Endodermal cell (in vitro differentiated cells): Measurements from ENCODE around the gene PDZD7. TPM values are rescaled to one million over a fixed set of nuclear protein-coding genes. Genes with fewer than 3 reads are reported as not detected.
A peak's percentile ranks its signal among the peaks of the same experiment; 100 is the strongest.

Experiments
- DNase-seq: peaks from one replicate; pipeline ENCODE4 v3.0.0-alpha.2; 2017
- H3K27ac ChIP-seq: 2 replicates; pipeline ENCODE4 v1.5.1; 2013; ENCODE audit warnings: mild to moderate bottlenecking, low read depth, low read length, moderate library complexity
- H3K27me3 ChIP-seq: 2 replicates; pipeline ENCODE4 v1.6.1; 2013; ENCODE audit warnings: mild to moderate bottlenecking, low read length, moderate library complexity; ENCODE audit not compliant: insufficient read depth, control insufficient read depth, poor library complexity, severe bottlenecking
- H3K36me3 ChIP-seq: 2 replicates; pipeline ENCODE4 v1.7.0; 2013; ENCODE audit warnings: mild to moderate bottlenecking, low read length, moderate library complexity; ENCODE audit not compliant: control insufficient read depth, insufficient read depth
- H3K4me1 ChIP-seq: one replicate; pipeline ENCODE4 v1.7.0; 2013; ENCODE audit warnings: low read length; ENCODE audit not compliant: control insufficient read depth, insufficient read depth
- H3K4me3 ChIP-seq: 2 replicates; pipeline ENCODE4 v1.5.1; 2013; ENCODE audit warnings: mild to moderate bottlenecking, low read length, moderate library complexity
- H3K9ac ChIP-seq: 2 replicates; pipeline ENCODE4 v1.6.1; 2013; ENCODE audit warnings: mild to moderate bottlenecking, low read length, moderate library complexity; ENCODE audit not compliant: poor library complexity, severe bottlenecking; ENCODE audit errors: extremely low read depth
- H3K9me3 ChIP-seq: 2 replicates; pipeline ENCODE4 v1.6.1; 2013; ENCODE audit warnings: mild to moderate bottlenecking, low read length, moderate library complexity; ENCODE audit not compliant: control insufficient read depth
- H3K27ac Mint-ChIP-seq: 2 replicates; pipeline ENCODE4 v1.8.0; 2020; ENCODE audit warnings: mixed read lengths
- H3K27me3 Mint-ChIP-seq: 2 replicates; pipeline ENCODE4 v1.8.0; 2021; ENCODE audit warnings: mild to moderate bottlenecking, mixed read lengths; ENCODE audit not compliant: insufficient read depth
- H3K36me3 Mint-ChIP-seq: 2 replicates; pipeline ENCODE4 v1.8.0; 2020; ENCODE audit warnings: low read depth, mixed read lengths
- H3K4me1 Mint-ChIP-seq: 2 replicates; pipeline ENCODE4 v1.8.0; 2020; ENCODE audit warnings: mixed read lengths
- H3K4me3 Mint-ChIP-seq: 2 replicates; pipeline ENCODE4 v1.8.0; 2020; ENCODE audit warnings: mild to moderate bottlenecking, moderate library complexity, mixed read lengths
- H3K9me3 Mint-ChIP-seq: 2 replicates; pipeline ENCODE4 v1.8.0; 2020; ENCODE audit warnings: mild to moderate bottlenecking, mixed read lengths
- CTCF ChIP-seq: fragments of 200-600 bp; sonication (generic); conservative IDR thresholded peaks from 2 replicates; pipeline ENCODE4 v1.5.0; 2021; ENCODE audit warnings: antibody characterized with exemption, mild to moderate bottlenecking
- WGBS, 2 experiments: methylation state at CpG; one replicate each; pipeline versions ENCODE4 v1.1.5 to v1.1.7; 2013; ENCODE audit warnings: missing lambda C conversion rate in 2 of 2, mixed read lengths in 1 of 2; ENCODE audit not compliant: insufficient coverage in 1 of 2, insufficient read length in 1 of 2; 5-methylcytosine and 5-hydroxymethylcytosine counted together
- total RNA-seq, 2 donors: library from RNA; stranded (reverse); fragmentation: NEBNext Ultra II Directional in 1 of 2; extraction: Animal tissue kit (Norgen Biotek cat#: 25700) in 1 of 2; gene quantifications; 2 replicates in 1 of 2; 3 replicates in 1 of 2; pipeline ENCODE4 v1.2.1, GENCODE V29; 2021

The PDZD7 gene
- total RNA-seq, 2 donors from 2014 or later, result 0.49 to 1.1 TPM

GRCh38 chr10:101047268-101047667 is 16.3 kb upstream of the PDZD7 start:
- no peaks in the 10 kb centered on the region for H3K36me3 Mint-ChIP-seq
- WGBS, 2 experiments, result 18 to 27% methylated on average over 12 to 16 of the region's 16 CpGs

GRCh38 chr10:101046332-101047238 is 15.7 kb upstream of the PDZD7 start:
- 24 to 34% methylated on average over 7 to 25 of the region's 25 CpGs for WGBS, 2 experiments
- Histone ChIP-seq H3K9ac (no peak overlapping the region), H3K27ac (no peak overlapping the region), H3K27me3 (peaks cover 77% of the 10 kb centered on the region), H3K9me3 (no peaks in the 10 kb centered on the region), H3K4me3 (no peak overlapping the region), H3K36me3 (no peaks in the 10 kb centered on the region), H3K4me1 (no peaks in the 10 kb centered on the region)
- peaks cover 77% of the 10 kb centered on the region for H3K27me3 Mint-ChIP-seq
- peaks cover 33% of the 10 kb centered on the region for H3K4me1 Mint-ChIP-seq
- peak overlapping the region; percentile 36 for H3K4me3 Mint-ChIP-seq
- H3K36me3 Mint-ChIP-seq, result no peaks in the 10 kb centered on the region
- peak overlapping the region; percentile 66 for H3K27ac Mint-ChIP-seq
- peak; percentile 79 for DNase-seq
- H3K9me3 Mint-ChIP-seq, result no peaks in the 10 kb centered on the region
- peak; percentile 39 for TF ChIP-seq CTCF

More at GRCh38 chr10:101047268-101047667, 16.3 kb upstream of the PDZD7 start:
- no peak overlapping the region for H3K27ac Mint-ChIP-seq
- DNase-seq, result peak; percentile 58
- H3K9me3 ChIP-seq, result no peaks in the 10 kb centered on the region
- H3K9ac ChIP-seq, result no peak overlapping the region
- H3K27me3 ChIP-seq, result peaks cover 83% of the 10 kb centered on the region
- peak overlapping the region; percentile 36 for H3K4me3 Mint-ChIP-seq
- TF ChIP-seq CTCF, result no peak
- peaks cover 84% of the 10 kb centered on the region for H3K27me3 Mint-ChIP-seq
- no peak overlapping the region for H3K27ac ChIP-seq
- no peak overlapping the region for H3K4me3 ChIP-seq
- peaks cover 32% of the 10 kb centered on the region for H3K4me1 Mint-ChIP-seq
- H3K4me1 ChIP-seq, result no peaks in the 10 kb centered on the region
- no peaks in the 10 kb centered on the region for H3K36me3 ChIP-seq
- no peaks in the 10 kb centered on the region for H3K9me3 Mint-ChIP-seq

GRCh38 chr10:101044117-101044516 is 13.2 kb upstream of the PDZD7 start:
- no peak overlapping the region for H3K27ac Mint-ChIP-seq
- Histone ChIP-seq H3K27ac (no peak overlapping the region), H3K27me3 (peaks cover 67% of the 10 kb centered on the region), H3K4me1 (no peaks in the 10 kb centered on the region), H3K4me3 (no peak overlapping the region), H3K9me3 (no peaks in the 10 kb centered on the region), H3K36me3 (no peaks in the 10 kb centered on the region), H3K9ac (no peak overlapping the region)
- peaks cover 72% of the 10 kb centered on the region for H3K27me3 Mint-ChIP-seq
- no peaks in the 10 kb centered on the region for H3K9me3 Mint-ChIP-seq
- H3K4me3 Mint-ChIP-seq, result no peak overlapping the region
- H3K36me3 Mint-ChIP-seq, result no peaks in the 10 kb centered on the region
- no peak for TF ChIP-seq CTCF
- no peak for DNase-seq
- peaks cover 26% of the 10 kb centered on the region for H3K4me1 Mint-ChIP-seq
- WGBS, 2 experiments, result 86 to 100% methylated on average over 2 of the region's 2 CpGs
